Thymus (tissue), 11 donors: Measurements from ENCODE around the gene FAM83G. TPM values are rescaled to one million over a fixed set of nuclear protein-coding genes. Genes with fewer than 3 reads are reported as not detected.
A peak's percentile ranks its signal among the peaks of the same experiment; 100 is the strongest.

Experiments
- DNase-seq, 9 donors: peaks; one replicate each; pipeline ENCODE4 v3.0.0-alpha.2; 2013; ENCODE audit warnings: low spot score in 9 of 9, low read depth in 6 of 9, missing footprints in 1 of 9
- H3K27ac ChIP-seq, 2 donors: one replicate each; pipeline ENCODE4 v1.5.1; 2013; ENCODE audit warnings: control low read depth in 1 of 2, low read depth in 1 of 2, low read length in 1 of 2, mild to moderate bottlenecking in 1 of 2, moderate library complexity in 1 of 2
- H3K27me3 ChIP-seq, 2 donors: one replicate each; pipeline ENCODE4 v1.5.1; 2013; ENCODE audit warnings: low read length in 1 of 2; ENCODE audit not compliant: control insufficient read depth in 2 of 2, insufficient read depth in 1 of 2
- H3K36me3 ChIP-seq, 2 donors: one replicate each; pipeline ENCODE4 v1.5.1; 2013; ENCODE audit warnings: low read length in 1 of 2, mild to moderate bottlenecking in 1 of 2, moderate library complexity in 1 of 2; ENCODE audit not compliant: control insufficient read depth in 2 of 2, insufficient read depth in 2 of 2
- H3K4me1 ChIP-seq, 2 donors: one replicate each; pipeline ENCODE4 v1.5.1; 2013; ENCODE audit warnings: low read length in 2 of 2; ENCODE audit not compliant: control insufficient read depth in 2 of 2, insufficient read depth in 2 of 2
- H3K4me3 ChIP-seq, 2 donors: one replicate each; pipeline ENCODE4 v1.5.1; 2013; ENCODE audit warnings: low read length in 2 of 2, control low read depth in 1 of 2, mild to moderate bottlenecking in 1 of 2
- H3K9me3 ChIP-seq, 2 donors: one replicate each; pipeline ENCODE4 v1.5.1; 2013; ENCODE audit warnings: low read length in 1 of 2, mild to moderate bottlenecking in 1 of 2; ENCODE audit not compliant: control insufficient read depth in 2 of 2, insufficient read depth in 1 of 2
- WGBS: extraction: QIAGEN DNeasy Blood & Tissue Kit; methylation state at CpG from one replicate; pipeline ENCODE4 v1.1.7; 2013; 5-methylcytosine and 5-hydroxymethylcytosine counted together
- polyA plus RNA-seq: library from polyadenylated mRNA; stranded (reverse); fragments of 200-250 nt; gene quantifications from one replicate; pipeline ENCODE4 v1.2.3, GENCODE V29; 2013
- total RNA-seq: library from RNA; stranded (reverse); fragments of 120-200 nt; gene quantifications from one replicate; pipeline ENCODE4 v1.2.4, GENCODE V29; 2013
- donor health status: healthy.

FAM83G gene
- total and polyA plus RNA-seq, 2 donors, result 3.8 to 7.7 TPM

DNA sequence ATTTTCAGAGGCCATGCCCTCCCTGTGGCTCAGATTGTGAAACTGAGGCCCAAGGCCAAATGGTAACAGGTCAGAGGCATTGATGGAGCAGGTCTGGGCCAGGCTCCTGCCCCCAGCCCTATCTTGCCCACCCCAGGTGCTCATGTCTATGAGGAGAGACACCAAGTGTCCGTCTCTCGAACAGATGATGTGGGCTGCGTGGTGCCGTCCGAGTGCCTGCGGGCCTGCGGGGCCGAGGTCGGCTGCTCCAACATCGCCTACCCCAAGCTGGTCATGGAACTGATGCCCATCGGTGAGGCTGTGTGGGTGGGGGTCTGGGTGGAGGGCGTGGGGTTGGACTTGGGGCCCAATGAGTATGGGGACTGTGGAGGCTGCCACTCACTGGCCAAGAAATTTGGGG is 8.7 kb upstream of the FAM83G start:
- Histone ChIP-seq H3K4me1 (peaks cover 0 to 3% of the 10 kb centered on the region in 2 donors), H3K27ac (no peak overlapping the region), H3K4me3 (no peak overlapping the region), H3K36me3 (no peaks in the 10 kb centered on the region), H3K27me3 (peaks cover 0 to 6% of the 10 kb centered on the region in 2 donors), H3K9me3 (no peaks in the 10 kb centered on the region)
- no peak for DNase-seq
- WGBS, result 99% methylated on average over 12 of the region's 12 CpGs

DNA sequence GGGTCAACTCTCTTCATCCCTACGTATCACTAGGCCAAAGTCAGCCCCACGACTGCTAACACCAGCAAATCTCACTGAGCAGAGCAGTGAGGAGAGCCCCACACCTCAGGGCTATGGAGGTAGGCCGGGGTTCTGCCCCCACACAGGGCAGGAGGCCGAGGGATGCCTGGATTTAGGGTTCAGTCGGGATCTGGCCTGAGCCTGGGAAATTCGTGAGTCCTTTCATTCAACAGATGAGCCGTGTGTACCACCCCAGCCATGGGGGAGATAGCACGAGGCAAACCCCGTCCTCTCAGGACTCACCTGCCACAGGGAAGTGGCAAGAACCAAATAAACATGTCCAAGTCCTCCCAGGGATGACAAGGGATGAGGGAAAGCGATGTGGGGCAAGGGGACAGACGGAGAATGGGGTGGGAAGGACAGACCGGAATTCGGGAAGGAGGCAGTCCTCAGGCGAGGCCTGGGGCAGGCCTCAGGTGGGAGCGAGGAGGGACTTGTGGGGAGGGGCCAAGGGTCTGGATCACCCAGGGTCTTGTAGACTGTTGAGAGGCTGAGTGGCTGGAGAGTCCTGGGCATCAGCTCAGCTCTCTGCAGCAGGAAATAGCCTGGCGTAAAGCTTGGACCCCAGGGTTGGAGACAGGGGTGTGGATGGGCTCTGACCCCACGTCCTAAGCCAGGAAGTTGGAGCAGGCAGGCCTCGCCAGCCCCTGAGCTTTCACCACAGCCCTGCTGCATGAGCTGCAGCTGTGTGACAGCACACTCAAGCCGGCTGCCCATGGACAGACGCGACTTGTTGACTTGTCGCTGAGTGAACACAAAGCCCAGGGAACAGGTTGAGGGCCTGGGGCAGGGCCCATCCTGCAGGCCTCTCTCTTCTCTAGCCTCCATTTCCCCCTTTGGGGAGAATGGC is 7.9 kb upstream of the FAM83G start:
- Histone ChIP-seq H3K36me3 (no peaks in the 10 kb centered on the region), H3K4me1 (peaks cover 0 to 3% of the 10 kb centered on the region in 2 donors), H3K4me3 (no peak overlapping the region), H3K27me3 (peaks cover 0 to 6% of the 10 kb centered on the region in 2 donors), H3K9me3 (no peaks in the 10 kb centered on the region), H3K27ac (no peak overlapping the region)
- 97% methylated on average over 22 of the region's 22 CpGs for WGBS
- DNase-seq, result no peak

DNA sequence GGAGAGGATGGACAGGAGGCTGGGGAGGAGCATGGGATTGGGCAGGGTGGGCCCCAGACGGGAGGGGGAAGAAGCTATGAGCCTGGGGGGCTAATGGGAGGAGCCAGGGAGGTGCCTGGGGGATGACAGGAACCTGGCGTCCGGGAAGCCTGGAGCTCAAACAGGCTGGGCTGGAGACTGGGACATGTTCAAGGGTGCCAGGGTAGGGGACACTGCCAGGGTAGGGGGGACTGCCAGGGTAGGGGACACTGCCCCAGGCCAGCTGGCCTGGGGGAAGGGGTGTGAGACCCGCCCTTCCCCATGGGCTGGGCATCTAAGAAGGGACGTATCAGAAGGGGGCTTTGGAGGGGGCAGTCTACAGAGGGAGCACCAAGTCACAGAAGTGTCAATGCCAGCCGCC is 7.0 kb upstream of the FAM83G start:
- H3K27ac ChIP-seq, result no peak overlapping the region

DNA sequence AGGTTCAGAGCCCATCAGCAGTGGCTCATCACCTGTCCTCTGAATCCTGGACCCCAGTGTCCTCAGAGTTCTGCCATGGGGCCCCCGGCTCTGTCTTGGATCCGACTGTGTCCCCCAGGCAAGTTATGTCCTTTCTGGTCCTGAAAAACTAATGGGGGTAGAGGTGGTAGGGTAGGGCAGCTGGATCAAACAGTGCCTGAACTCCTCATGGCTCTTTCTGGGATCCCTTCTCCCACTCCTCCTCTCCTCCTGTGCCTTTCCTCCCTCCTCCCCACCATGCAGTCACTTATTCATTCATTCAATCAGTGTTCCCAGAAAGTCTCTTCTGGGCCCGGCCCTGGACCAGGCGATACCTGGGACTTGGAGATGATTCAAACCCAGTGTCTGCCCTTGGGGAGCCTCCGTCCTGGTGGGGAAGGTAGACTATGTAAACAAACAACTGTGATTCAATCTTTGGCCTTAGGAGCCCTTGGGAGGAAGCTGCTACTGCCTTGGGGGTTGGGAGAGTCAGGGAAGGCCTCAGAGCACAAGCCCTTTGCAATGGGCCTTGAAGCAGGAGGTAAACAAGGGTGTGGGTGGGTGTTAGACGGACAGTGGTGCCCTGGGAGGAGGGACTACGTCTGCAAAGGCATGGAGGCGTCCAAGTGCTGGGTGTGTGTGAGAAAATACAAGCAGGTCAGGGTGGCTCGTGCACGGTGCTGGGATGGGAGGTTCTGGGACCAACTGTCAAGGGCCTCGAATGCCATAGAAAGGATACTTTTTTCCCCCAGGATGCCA is 6.4 kb upstream of the FAM83G start:
- no peak overlapping the region for H3K27ac ChIP-seq
- WGBS, result 85% methylated on average over 11 of the region's 11 CpGs
- no peaks in the 10 kb centered on the region for H3K4me1 ChIP-seq
- no peaks in the 10 kb centered on the region for H3K9me3 ChIP-seq
- H3K36me3 ChIP-seq, result no peaks in the 10 kb centered on the region
- DNase-seq, result no peak
- peaks cover 0 to 2% of the 10 kb centered on the region in 2 donors for H3K27me3 ChIP-seq
- H3K4me3 ChIP-seq, result no peak overlapping the region

More for the DNA sequence above, 7.0 kb upstream of the FAM83G start:
- WGBS, result 94% methylated on average over 6 of the region's 6 CpGs
- Histone ChIP-seq H3K4me3 (no peak overlapping the region), H3K4me1 (peaks cover 0 to under 1% of the 10 kb centered on the region in 2 donors), H3K9me3 (no peaks in the 10 kb centered on the region), H3K27me3 (peaks cover 0 to 2% of the 10 kb centered on the region in 2 donors), H3K36me3 (no peaks in the 10 kb centered on the region)
- DNase-seq, result no peak

DNA sequence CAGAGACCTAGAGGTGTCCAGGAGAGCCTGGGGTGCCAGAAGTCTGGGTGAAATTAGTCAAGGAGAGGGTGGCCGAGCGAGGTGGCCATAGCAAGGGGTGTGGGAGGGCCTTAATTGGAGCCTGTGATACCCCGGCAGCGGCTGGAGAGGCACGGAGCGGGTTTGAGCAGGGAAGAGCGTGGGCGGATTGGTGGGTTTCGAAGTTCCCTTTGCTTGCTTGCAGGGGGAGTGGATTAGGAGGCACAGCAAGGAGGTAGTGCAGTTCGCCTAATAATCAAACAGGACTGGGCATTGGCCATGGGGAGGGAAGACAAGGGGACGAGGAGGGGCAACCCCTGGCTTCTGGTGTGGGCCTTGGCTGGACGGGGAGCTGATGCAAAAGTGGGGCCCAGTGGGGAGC is 5.4 kb upstream of the FAM83G start:
- Histone ChIP-seq H3K4me3 (no peak overlapping the region), H3K27ac (no peak overlapping the region), H3K4me1 (peaks cover under 1 to 2% of the 10 kb centered on the region in 2 donors), H3K27me3 (peaks cover 0 to 10% of the 10 kb centered on the region in 2 donors), H3K36me3 (no peaks in the 10 kb centered on the region), H3K9me3 (no peaks in the 10 kb centered on the region)
- 97% methylated on average over 12 of the region's 12 CpGs for WGBS
- DNase-seq, result no peak

DNA sequence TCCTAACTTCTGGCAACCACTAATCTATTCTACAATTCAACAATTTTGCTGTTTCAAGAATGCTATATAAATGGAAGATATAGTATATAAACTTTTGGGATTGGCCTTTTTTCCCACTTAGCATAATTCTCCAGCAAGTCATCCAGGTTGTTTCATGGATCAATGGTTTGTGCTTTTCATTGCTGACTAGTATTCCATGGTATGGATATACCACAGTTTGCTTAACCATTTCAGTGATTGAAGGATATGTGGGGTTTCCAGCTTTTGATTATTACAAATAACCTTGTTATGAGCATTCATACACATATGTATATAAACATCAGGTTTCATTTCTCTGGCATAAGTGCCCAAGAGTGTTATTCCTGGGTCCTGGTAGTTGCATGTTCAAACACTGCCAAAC is 2.1 kb upstream of the FAM83G start:
- H3K4me3 ChIP-seq, result no peak overlapping the region
- H3K27me3 ChIP-seq, result peaks cover 0 to 40% of the 10 kb centered on the region in 2 donors
- no peaks in the 10 kb centered on the region for H3K9me3 ChIP-seq
- no peak overlapping the region for H3K27ac ChIP-seq
- H3K36me3 ChIP-seq, result no peaks in the 10 kb centered on the region
- H3K4me1 ChIP-seq, result peaks cover 16 to 30% of the 10 kb centered on the region in 2 donors
- DNase-seq, result no peak

DNA sequence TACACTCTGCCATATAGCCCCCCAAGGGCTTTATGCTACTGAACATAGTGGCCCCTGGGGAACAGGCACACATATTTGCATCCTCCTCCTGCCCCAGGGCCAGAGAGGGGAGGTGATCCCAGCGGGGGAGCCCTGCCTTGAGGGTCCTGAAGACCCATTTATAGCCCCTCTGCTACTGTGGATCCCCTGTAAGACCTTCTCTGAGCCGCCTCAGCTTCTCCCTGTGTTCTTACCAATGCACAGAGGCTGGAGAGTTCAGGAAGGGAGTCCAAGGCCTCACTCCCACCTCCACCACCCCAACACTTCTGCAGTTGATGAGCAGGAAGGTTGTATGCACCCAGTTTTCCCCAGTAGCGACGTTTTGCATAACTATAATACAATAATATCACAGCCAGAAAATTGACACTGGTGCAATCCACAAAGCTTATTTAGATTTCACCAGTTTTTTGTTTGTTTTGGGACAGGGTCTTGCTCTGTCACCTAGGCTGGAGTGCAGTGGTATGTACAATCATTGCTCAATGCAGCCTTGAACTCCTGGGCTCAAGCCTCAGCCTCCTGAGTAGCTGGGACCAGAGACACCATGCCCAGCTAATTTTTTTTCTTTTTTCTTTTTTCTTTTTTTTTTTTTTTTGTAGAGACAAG is 1.3 kb upstream of the FAM83G start:
- DNase-seq, result no peak
- Histone ChIP-seq H3K4me3 (no peak overlapping the region), H3K27me3 (peaks cover 0 to 42% of the 10 kb centered on the region in 2 donors), H3K4me1 (peaks cover 19 to 37% of the 10 kb centered on the region in 2 donors), H3K27ac (no peak overlapping the region), H3K9me3 (no peaks in the 10 kb centered on the region), H3K36me3 (no peaks in the 10 kb centered on the region)
- WGBS, result 95% methylated on average over 4 of the region's 4 CpGs

DNA sequence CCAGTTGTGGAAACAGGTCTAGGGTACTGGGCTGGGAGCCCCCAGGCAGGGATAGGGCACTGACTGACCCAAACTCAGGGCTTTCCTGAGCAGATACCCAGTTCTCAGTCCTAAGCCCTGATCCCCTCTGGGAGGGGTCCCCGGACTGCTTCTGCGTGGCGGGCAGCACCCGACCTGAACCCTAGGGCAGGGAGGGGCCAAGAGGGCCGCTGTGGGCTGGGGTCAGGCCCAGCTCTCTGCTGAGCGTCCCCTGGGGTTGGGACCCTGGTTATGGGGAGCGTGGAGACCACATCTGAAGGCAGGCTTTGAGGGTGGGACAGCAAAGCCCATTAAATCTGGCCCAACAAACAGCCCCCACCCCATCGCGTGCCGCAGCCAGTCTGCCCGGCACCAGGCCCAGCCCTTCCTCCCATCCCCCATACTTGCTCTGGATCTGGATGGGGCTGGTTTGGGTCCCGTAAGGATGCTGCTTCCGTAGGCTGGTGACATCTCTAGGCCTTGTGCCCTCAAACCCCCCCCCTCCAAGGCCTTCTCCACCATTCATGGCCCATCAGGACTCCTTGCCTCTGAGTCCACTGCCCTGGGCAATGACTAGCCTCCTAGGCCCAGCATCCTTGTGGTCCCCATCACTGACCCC is 691 bp upstream of the FAM83G start:
- WGBS, result 97% methylated on average over 13 of the region's 13 CpGs
- Histone ChIP-seq H3K27ac (peak overlapping the region in 1 of 2 donors; percentile 67), H3K4me1 (peaks cover 19 to 37% of the 10 kb centered on the region in 2 donors), H3K36me3 (no peaks in the 10 kb centered on the region), H3K27me3 (peaks cover 0 to 44% of the 10 kb centered on the region in 2 donors), H3K9me3 (no peaks in the 10 kb centered on the region), H3K4me3 (peak overlapping the region in 1 of 2 donors; percentile 82)
- DNase-seq, result no peak
